ENCODE results near the gene WIPI1.

Gene WIPI1

DNA sequence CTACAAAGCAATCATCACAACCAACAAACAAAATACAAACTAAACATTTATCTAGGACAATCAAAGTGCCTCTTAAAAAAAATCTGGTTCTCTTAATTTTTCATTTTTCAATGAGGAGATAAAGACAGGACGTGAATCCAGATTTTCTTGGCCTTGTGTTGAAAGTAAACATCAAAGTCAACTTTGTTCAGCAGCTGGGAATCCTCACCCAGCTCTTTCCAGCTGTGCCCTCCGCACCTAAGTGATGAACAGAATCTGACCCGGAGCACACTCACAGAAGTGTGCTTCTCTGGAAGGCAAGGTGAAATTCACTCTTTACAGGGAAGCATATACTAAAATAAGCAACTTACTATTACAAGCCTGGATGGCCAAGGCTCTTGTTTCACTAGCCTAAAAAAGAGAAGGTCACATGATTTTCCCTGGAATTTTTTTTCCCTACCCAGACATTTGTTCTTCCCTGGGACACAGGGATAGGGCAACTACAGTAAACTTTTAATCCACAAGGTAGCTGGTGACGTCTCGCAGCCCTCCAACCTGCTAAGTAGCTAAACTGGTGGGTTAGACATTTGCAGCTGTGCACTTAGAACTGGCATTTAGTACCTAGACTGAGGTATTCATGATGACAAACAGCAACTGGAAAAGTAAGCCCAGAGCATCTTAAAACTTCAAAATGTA lies 3.2 kb downstream of the WIPI1 start:
- Histone ChIP-seq H3K9ac (ENCODE audit: low read depth, low read length) (no peak overlapping the region), H3K4me1 (ENCODE audit: insufficient read depth, low read length) (peaks cover 6% of the 10 kb centered on the region), H3K36me3 (ENCODE audit: insufficient read depth, low read length) (no peaks in the 10 kb centered on the region), H3K9me3 (ENCODE audit: control insufficient read depth, insufficient read depth, low read length) (no peaks in the 10 kb centered on the region)

DNA sequence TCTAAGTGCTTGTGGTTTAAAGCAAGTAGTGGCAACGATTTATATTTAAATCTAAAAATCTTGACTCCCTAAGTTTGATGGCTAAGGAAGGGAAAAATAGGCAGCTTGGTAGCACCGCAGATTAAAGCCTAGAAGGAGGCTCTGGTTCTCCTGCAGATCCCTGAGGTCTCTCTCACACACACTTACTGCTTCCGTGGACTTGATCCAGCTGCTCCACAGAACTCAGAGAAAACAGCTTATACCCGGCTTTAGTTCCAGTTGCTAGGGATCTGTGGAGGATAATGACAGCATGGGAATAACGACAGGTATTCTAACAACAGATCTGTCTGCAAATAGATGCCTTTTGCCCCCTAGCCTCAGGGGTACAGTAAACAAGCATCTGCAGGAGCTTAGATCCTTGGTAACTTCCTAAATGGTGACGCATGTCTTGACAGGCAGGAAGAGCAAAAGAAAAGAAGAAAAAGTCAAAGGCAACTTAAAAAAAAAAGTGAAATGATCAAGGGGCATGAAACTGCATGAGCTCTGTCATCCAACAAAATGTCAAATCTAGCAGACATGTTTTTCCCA lies 4.5 kb downstream of the WIPI1 start:
- Histone ChIP-seq H3K36me3 (ENCODE audit: insufficient read depth, low read length) (no peaks in the 10 kb centered on the region), H3K9ac (ENCODE audit: low read depth, low read length) (no peak overlapping the region)

DNA sequence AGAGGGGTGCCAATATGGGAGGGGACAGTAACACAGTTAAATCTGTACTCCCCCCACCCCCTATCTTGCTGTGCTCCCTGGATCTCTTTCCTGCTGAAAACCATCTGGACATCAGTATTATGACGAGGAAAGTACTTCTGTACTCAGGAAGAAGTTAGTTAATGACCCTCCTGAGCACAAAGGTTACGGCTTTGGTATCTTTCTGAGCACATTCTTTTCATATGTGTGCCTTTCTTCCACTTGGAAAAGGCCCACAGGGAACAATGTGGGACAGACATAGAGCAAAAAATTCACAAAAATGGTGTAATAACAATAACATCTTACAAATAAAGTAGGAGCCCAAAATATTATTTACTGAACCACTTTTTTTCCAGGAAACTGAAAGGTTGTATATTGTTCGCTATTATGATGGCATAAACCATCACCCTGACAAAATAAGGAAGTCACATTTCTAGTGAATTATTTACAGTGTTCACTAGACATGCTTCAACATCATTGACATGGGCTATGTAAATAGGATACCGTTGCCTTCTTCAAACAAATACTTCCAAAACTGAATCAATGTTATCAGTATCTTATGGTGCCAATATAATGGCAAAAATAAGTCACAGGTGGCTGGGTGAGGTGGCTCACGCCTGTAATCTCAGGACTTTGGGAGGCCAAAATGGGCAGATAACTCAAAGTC lies 5.5 kb downstream of the WIPI1 start:
- Histone ChIP-seq H3K9ac (ENCODE audit: low read depth, low read length) (no peak overlapping the region), H3K4me1 (ENCODE audit: insufficient read depth, low read length) (peaks cover 6% of the 10 kb centered on the region), H3K9me3 (ENCODE audit: control insufficient read depth, insufficient read depth, low read length) (no peaks in the 10 kb centered on the region), H3K36me3 (ENCODE audit: insufficient read depth, low read length) (no peaks in the 10 kb centered on the region)

More for the DNA sequence above, 4.5 kb downstream of the WIPI1 start:
- no peaks in the 10 kb centered on the region for H3K9me3 ChIP-seq (ENCODE audit: control insufficient read depth, insufficient read depth, low read length)
- peaks cover 6% of the 10 kb centered on the region for H3K4me1 ChIP-seq (ENCODE audit: insufficient read depth, low read length)

DNA sequence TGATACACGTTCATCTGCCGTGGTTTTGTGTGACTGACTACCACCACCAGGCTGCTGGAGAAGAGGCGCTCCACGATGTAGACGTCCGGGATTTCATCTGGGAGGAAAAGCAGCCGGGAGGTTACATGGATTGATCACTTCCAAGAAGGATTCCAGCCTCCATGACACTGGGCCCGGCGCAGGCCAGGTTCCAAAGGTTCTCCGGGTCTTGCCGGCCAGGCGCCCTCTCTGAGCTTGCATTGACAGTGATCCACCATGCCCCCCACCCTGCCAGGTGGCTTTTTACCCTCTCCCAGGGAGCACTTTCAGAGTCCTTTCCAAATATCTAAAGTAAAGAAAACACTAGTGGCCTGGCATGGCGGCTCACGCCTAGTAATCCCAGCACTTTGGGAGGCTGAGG lies 6.5 kb downstream of the WIPI1 start:
- Histone ChIP-seq H3K36me3 (ENCODE audit: insufficient read depth, low read length) (no peaks in the 10 kb centered on the region), H3K9ac (ENCODE audit: low read depth, low read length) (no peak overlapping the region), H3K9me3 (ENCODE audit: control insufficient read depth, insufficient read depth, low read length) (no peaks in the 10 kb centered on the region), H3K4me1 (ENCODE audit: insufficient read depth, low read length) (no peaks in the 10 kb centered on the region; the same call in 1 of the 2 replicates)

DNA sequence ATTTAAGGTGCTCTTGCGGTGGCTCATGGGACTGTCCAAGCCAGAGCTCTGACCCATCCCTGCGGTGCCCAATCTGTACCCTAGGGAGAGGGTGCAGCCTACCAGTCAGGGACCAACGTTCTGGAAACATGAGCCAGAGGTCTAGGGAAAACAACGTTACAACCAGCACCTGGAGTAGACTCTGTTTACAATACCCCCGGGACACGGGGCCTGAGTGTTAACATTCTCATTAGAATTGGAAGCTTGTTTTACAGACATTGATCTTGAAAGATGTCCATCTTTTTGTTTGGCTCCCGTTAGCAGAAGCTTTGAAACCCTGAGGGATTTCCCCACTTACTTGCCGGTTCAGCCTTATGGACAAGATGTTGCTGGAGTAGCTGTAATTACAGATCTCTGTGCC lies 6.9 kb downstream of the WIPI1 start:
- Histone ChIP-seq H3K4me1 (ENCODE audit: insufficient read depth, low read length) (no peaks in the 10 kb centered on the region; the same call in 1 of the 2 replicates), H3K36me3 (ENCODE audit: insufficient read depth, low read length) (no peaks in the 10 kb centered on the region), H3K9ac (ENCODE audit: low read depth, low read length) (no peak overlapping the region), H3K9me3 (ENCODE audit: control insufficient read depth, insufficient read depth, low read length) (no peaks in the 10 kb centered on the region)

DNA sequence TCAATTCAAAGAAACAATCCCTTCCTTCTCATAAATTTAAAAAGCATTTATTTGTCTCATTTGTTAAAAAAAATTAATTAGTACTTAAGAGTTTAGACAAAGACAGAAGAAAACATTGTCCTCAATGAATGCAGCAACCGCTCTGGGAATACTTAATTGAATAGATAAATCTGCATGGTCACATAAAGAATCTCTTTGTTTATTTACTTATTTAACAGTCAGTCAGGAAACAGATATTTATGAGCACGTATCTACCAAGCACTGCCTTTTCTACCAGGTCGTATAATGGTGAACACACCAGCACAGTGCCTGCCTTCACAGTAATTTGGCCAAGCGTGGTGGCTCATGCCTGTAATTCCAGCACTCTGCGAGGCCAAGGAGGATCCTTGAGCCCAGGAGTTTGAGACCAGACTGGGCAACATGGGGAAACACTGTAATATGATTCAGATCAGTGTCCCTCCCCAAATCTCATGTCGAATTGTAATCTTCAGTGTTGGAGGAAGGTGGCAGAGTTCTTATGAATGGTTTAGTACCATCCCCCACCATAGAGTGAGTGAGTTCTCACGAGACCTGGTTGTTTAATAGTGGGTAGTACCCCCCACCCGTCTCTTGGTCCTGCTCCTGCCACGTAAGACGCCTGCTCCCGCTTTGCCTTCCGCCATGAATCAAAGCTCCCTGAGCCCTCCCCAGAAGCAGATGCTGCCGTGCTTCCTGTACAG lies 8.1 kb downstream of the WIPI1 start:
- H3K4me1 ChIP-seq (ENCODE audit: insufficient read depth, low read length) = no peaks in the 10 kb centered on the region; the same call in 1 of the 2 replicates
- H3K9ac ChIP-seq (ENCODE audit: low read depth, low read length) = no peak overlapping the region
- H3K36me3 ChIP-seq (ENCODE audit: insufficient read depth, low read length) = no peaks in the 10 kb centered on the region
- H3K9me3 ChIP-seq (ENCODE audit: control insufficient read depth, insufficient read depth, low read length) = no peaks in the 10 kb centered on the region

DNA sequence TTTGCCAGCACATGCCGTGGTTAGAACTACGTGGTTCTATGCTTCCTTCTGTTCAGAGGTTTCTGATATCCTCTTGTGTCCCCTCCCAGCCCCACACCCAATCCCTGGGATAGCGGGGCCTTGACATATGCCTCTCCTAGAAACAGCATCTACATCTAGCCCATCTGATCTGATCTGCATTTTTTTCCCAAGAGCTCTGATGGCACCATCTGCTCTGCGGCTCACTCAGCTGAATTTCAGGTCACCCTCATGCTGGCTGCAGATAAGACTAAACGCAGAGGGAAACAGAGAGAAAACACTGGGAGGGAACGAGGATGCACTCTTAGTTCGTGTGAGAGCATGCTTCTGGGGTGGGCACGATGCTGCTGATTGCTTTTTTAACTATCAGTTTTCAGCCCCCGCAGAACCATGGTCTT lies 10.7 kb downstream of the WIPI1 start:
- Histone ChIP-seq H3K9me3 (ENCODE audit: control insufficient read depth, insufficient read depth, low read length) (no peaks in the 10 kb centered on the region), H3K9ac (ENCODE audit: low read depth, low read length) (no peak overlapping the region), H3K4me1 (ENCODE audit: insufficient read depth, low read length) (no peaks in the 10 kb centered on the region), H3K36me3 (ENCODE audit: insufficient read depth, low read length) (no peaks in the 10 kb centered on the region)

DNA sequence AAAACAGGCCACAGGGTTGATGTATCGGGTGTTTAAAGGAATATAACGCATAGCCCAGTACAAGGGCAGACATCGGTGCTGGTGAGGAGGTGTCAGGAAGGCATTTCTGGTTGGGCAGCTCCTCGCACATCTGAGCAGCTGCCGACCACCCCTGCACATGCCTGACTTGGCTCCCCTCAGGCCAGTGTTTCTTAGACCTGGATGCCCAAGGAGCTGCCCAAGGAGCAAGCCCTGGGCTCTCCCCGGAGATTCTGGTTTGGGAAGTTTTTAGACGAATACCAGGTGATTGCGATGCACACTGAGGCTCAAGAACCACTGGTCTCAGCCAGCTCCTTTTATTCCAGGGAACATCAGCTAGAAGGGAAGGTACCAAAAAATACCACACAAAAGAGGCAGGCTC lies 11.6 kb downstream of the WIPI1 start:
- H3K36me3 ChIP-seq (ENCODE audit: insufficient read depth, low read length) = peaks cover 5% of the 10 kb centered on the region; the same call in 1 of the 2 replicates
- H3K9me3 ChIP-seq (ENCODE audit: control insufficient read depth, insufficient read depth, low read length) = no peaks in the 10 kb centered on the region
- H3K4me1 ChIP-seq (ENCODE audit: insufficient read depth, low read length) = no peaks in the 10 kb centered on the region
- H3K9ac ChIP-seq (ENCODE audit: low read depth, low read length) = no peak overlapping the region

DNA sequence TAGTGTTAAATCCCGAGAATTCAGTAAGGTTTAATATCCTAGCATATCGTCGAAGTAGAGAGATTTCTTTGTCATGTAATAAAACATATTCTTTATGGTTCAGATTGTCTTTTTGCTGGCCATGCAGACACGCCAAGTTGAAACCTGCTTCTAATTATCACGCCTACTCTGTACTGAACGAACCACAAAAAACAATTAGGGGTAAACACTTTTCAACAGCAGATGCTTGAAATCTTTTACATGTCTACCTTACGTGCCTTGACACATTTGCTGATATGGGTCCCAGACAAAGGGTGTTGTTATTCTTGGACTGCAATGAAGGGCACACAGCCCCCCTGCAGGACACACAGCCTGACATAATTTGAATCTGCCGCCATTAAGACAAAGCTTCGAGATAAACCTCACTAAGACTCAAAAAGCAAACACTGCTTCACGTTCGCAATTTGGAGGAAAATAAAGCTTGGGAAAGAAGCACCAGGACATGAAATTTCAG lies 13.3 kb downstream of the WIPI1 start:
- H3K9me3 ChIP-seq (ENCODE audit: control insufficient read depth, insufficient read depth, low read length) = no peaks in the 10 kb centered on the region
- H3K4me1 ChIP-seq (ENCODE audit: insufficient read depth, low read length) = no peaks in the 10 kb centered on the region
- H3K9ac ChIP-seq (ENCODE audit: low read depth, low read length) = no peak overlapping the region
- H3K36me3 ChIP-seq (ENCODE audit: insufficient read depth, low read length) = peaks cover 5% of the 10 kb centered on the region

DNA sequence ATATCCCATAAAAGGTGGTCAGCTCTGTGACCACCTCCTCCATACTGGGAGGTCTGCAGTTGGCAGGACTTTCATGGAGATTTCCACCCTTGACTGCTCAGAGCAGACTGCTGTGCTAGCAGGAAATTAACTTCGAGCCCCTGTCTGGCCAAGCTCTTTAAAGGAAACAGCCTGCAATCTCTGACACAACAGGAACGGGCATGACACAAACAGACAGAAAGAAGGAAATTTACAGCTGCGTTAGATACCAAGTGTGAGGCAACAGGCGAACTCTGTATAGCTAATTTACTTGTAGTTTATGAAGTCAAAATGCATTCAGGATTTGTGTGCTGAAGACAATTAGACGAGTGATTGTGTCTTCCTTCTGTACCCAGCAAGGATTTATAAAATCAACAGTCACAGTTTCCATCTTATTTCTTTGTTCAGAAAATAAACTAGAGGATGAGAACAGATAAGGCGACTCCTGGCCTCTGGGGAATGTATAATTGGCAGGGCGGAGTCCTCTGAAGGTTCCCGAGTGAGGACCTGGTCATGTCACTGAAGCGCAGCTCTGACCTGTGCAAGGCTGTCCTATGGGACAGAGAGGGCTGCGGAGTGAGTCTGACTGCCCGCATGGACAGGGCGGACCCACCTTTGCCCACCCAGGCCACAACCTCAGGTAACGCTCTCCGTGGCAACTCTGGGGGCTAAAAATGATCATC lies 16.1 kb downstream of the WIPI1 start:
- Histone ChIP-seq H3K9me3 (ENCODE audit: control insufficient read depth, insufficient read depth, low read length) (no peaks in the 10 kb centered on the region), H3K4me1 (ENCODE audit: insufficient read depth, low read length) (peaks cover 11% of the 10 kb centered on the region), H3K9ac (ENCODE audit: low read depth, low read length) (no peak overlapping the region), H3K36me3 (ENCODE audit: insufficient read depth, low read length) (peaks cover 5% of the 10 kb centered on the region)

DNA sequence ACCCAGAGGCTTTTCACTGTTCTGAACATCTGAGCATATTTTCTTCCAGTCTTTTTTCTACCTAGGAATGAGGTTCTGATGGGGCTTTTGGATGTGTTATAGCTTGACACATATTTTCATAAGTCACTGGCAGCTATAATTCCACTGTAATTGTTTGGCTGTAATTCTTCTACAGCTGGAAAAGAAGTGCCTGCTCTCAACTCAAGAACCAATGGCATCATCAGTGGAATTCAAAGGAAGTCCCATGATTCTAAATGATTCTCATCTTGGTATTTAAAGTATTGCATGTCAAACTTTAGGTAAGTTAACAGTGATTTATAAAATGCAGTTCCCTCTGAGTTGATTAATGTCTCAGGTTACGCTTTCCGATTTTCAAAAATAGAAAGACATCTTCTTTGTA lies 16.8 kb downstream of the WIPI1 start:
- Histone ChIP-seq H3K36me3 (ENCODE audit: insufficient read depth, low read length) (peaks cover 5% of the 10 kb centered on the region), H3K4me1 (ENCODE audit: insufficient read depth, low read length) (peaks cover 15% of the 10 kb centered on the region), H3K9ac (ENCODE audit: low read depth, low read length) (no peak overlapping the region), H3K9me3 (ENCODE audit: control insufficient read depth, insufficient read depth, low read length) (no peaks in the 10 kb centered on the region)

DNA sequence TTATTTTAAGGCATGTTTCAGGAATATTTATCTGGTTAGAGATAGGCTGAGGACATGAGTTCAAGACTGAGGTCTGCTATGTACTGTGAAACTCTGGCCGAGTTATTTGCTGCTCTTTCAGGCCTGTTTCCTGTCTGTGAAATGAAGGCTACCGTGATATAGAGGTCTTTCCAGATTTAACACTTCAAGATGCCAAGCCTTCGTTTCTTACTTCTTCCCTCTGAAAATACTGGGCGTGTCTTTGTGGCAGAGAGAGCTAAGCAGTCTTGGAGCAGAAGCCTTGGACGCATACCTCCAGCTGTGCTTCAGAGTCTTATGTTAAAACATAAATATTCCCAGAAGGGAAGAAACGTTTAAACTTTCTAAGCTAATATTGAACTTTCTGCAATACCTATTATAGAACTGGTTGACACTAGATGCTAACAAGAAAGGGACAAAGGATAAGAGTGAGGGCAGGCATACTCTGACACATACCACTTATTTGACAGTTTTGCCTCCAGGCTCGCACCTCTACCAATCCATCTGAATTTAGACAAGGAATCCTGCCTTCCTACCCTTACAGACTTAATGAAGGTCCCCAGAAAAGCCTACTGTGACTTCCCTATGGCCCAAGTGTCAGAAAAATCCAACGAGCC lies 17.5 kb downstream of the WIPI1 start:
- Histone ChIP-seq H3K36me3 (ENCODE audit: insufficient read depth, low read length) (peaks cover 7% of the 10 kb centered on the region), H3K9me3 (ENCODE audit: control insufficient read depth, insufficient read depth, low read length) (no peaks in the 10 kb centered on the region), H3K4me1 (ENCODE audit: insufficient read depth, low read length) (peaks cover 15% of the 10 kb centered on the region), H3K9ac (ENCODE audit: low read depth, low read length) (no peak overlapping the region)

DNA sequence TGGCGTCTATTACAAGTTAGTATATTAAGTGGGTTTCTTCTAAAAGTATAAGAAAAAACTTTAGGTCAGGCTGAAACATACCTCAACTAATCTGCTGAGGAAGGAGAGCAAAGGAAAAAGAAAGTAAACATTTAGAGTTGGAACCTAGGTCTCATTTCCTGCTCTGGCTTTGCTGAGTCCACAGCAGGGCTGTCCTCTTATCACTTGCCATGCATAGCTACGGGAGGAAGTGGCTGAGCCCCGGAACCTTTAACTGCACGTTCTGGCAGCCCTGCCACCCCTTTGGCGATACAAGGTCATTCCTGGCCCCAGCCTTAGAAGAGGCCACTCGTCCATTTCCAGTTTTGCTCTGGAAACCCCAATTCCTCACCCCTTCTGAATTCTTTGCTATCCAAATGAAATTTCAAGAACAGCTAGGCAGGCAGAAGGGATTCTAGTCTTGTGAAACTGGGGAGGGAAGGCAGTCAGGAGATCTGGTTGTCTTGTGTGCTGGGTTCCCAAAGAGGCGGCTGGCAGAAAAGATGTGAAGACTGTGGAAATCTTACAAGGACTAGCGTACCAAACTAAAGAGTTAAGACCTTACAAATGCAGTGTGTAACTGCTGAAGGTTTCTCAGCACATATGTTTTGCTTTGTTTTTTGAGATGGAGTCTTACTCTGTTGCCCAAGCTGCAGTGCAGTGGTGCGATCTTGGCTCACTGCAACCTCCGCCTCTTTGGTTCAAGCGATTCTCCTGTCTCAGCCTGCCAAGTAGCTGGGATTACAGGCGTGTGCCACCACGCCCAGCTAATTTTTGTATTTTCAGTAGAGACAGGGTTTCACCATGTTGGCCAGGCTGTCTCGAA lies 19.1 kb downstream of the WIPI1 start:
- H3K9ac ChIP-seq (ENCODE audit: low read depth, low read length) = no peak overlapping the region
- peaks cover 17% of the 10 kb centered on the region for H3K36me3 ChIP-seq (ENCODE audit: insufficient read depth, low read length)
- no peaks in the 10 kb centered on the region for H3K9me3 ChIP-seq (ENCODE audit: control insufficient read depth, insufficient read depth, low read length)
- H3K4me1 ChIP-seq (ENCODE audit: insufficient read depth, low read length) = peaks cover 15% of the 10 kb centered on the region

Data from ES-I3 (cell line).